CD14-positive monocyte (primary cell): ENCODE results near the gene IL33. TPM values are rescaled to one million over a fixed set of nuclear protein-coding genes. Genes with fewer than 3 reads are reported as not detected.

Experiments used
- DNase-seq, 3 donors: peaks; one replicate each; pipeline ENCODE4 v3.0.0-alpha.2; 2011 to 2022
- H2AFZ ChIP-seq: 2 replicates; pipeline ENCODE4 v1.6.0; 2012; ENCODE audit warnings: mild to moderate bottlenecking, low read depth, low read length, inconsistent platforms; ENCODE audit not compliant: insufficient read depth, poor library complexity, severe bottlenecking
- H3K27ac ChIP-seq, 2 donors: 1 replicate in 1 of 2; 2 replicates in 1 of 2; pipeline ENCODE4 v1.5.1; 2012 to 2013; ENCODE audit warnings: low read length in 2 of 2, control low read depth in 1 of 2, inconsistent platforms in 1 of 2, low read depth in 1 of 2, mild to moderate bottlenecking in 1 of 2
- H3K27me3 ChIP-seq, 2 donors: one replicate each; pipeline versions ENCODE4 v1.6.0 to v1.6.1; 2011 to 2013; ENCODE audit warnings: low read length in 2 of 2; ENCODE audit not compliant: control insufficient read depth in 2 of 2, insufficient read depth in 2 of 2
- H3K36me3 ChIP-seq, 2 donors: replicated peaks in 1 of 2; 1 replicate in 1 of 2; 2 replicates in 1 of 2; pipeline versions ENCODE4 v1.5.1 to v1.6.1; 2012 to 2013; ENCODE audit warnings: low read length in 2 of 2, control low read depth in 1 of 2, inconsistent platforms in 1 of 2, mild to moderate bottlenecking in 1 of 2; ENCODE audit not compliant: insufficient read depth in 2 of 2, control insufficient read depth in 1 of 2
- H3K4me1 ChIP-seq, 2 donors: 1 replicate in 1 of 2; 2 replicates in 1 of 2; pipeline versions ENCODE4 v1.5.1 to v1.6.1; 2012 to 2013; ENCODE audit warnings: low read length in 2 of 2, control low read depth in 1 of 2, inconsistent platforms in 1 of 2, mild to moderate bottlenecking in 1 of 2, moderate library complexity in 1 of 2; ENCODE audit not compliant: insufficient read depth in 2 of 2, control insufficient read depth in 1 of 2
- H3K4me2 ChIP-seq: replicated peaks from 2 replicates; pipeline ENCODE3; 2012; ENCODE audit warnings: low read length, moderate library complexity, mild to moderate bottlenecking; ENCODE audit not compliant: poor library complexity, severe bottlenecking; ENCODE audit errors: extremely low read depth
- H3K4me3 ChIP-seq, 3 experiments: fragments of 200-600 bp in 1 of 3; sonication (generic) in 1 of 3; replicated peaks in 1 of 3; 1 replicate in 2 of 3; 2 replicates in 1 of 3; pipeline ENCODE4 v1.5.1; 2011 to 2013; ENCODE audit warnings: low read length in 3 of 3, mild to moderate bottlenecking in 3 of 3, control low read depth in 2 of 3, low read depth in 2 of 3, inconsistent platforms in 1 of 3, moderate library complexity in 1 of 3
- H3K79me2 ChIP-seq: 2 replicates; pipeline ENCODE4 v1.6.0; 2012; ENCODE audit warnings: mild to moderate bottlenecking, control low read depth, inconsistent platforms, low read length, moderate library complexity; ENCODE audit not compliant: insufficient read depth
- H3K9ac ChIP-seq: 2 replicates; pipeline ENCODE4 v1.6.0; 2017; ENCODE audit warnings: low read length, mild to moderate bottlenecking; ENCODE audit not compliant: insufficient read depth, poor library complexity, severe bottlenecking
- H3K9me3 ChIP-seq, 2 donors: replicated peaks in 1 of 2; 1 replicate in 1 of 2; 2 replicates in 1 of 2; pipeline versions ENCODE4 v1.5.1 to v1.6.1; 2012 to 2013; ENCODE audit warnings: low read length in 2 of 2, control low read depth in 1 of 2; ENCODE audit not compliant: control insufficient read depth in 1 of 2, insufficient read depth in 1 of 2
- H4K20me1 ChIP-seq: 2 replicates; pipeline ENCODE4 v1.6.0; 2012; ENCODE audit warnings: mild to moderate bottlenecking, low read length, control low read depth, moderate library complexity; ENCODE audit not compliant: insufficient read depth
- H3K27ac Mint-ChIP-seq, 7 donors: one replicate each; pipeline ENCODE4 v1.8.0; 2020; ENCODE audit warnings: mild to moderate bottlenecking in 7 of 7, mixed read lengths in 7 of 7, moderate library complexity in 6 of 7, inconsistent platforms in 2 of 7
- H3K27me3 Mint-ChIP-seq, 3 donors: one replicate each; pipeline ENCODE4 v1.8.0; 2021 to 2022; ENCODE audit warnings: low read depth in 3 of 3, mild to moderate bottlenecking in 3 of 3, mixed read lengths in 3 of 3, moderate library complexity in 3 of 3, inconsistent platforms in 1 of 3
- H3K36me3 Mint-ChIP-seq, 2 donors: one replicate each; pipeline ENCODE4 v1.8.0; 2020; ENCODE audit warnings: mixed read lengths in 2 of 2, inconsistent platforms in 1 of 2, mild to moderate bottlenecking in 1 of 2
- H3K4me1 Mint-ChIP-seq: one replicate; pipeline ENCODE4 v1.8.0; 2020; ENCODE audit warnings: mild to moderate bottlenecking, mixed read lengths
- H3K4me3 Mint-ChIP-seq, 2 donors: one replicate each; pipeline ENCODE4 v1.8.0; 2020; ENCODE audit warnings: mild to moderate bottlenecking in 2 of 2, mixed read lengths in 2 of 2, moderate library complexity in 1 of 2
- H3K9me3 Mint-ChIP-seq, 7 donors: one replicate each; pipeline ENCODE4 v1.8.0; 2020 to 2022; ENCODE audit warnings: mixed read lengths in 7 of 7, mild to moderate bottlenecking in 6 of 7, moderate library complexity in 6 of 7, inconsistent platforms in 2 of 7
- CTCF ChIP-seq: fragments of 200-600 bp; IDR thresholded peaks from one replicate; pipeline ENCODE4 v1.8.0; 2022; ENCODE audit warnings: antibody characterized with exemption, mild to moderate bottlenecking
- WGBS: methylation state at CpG from one replicate; pipeline ENCODE4 v1.1.5; 2013; ENCODE audit warnings: missing lambda C conversion rate; ENCODE audit not compliant: insufficient coverage; 5-methylcytosine and 5-hydroxymethylcytosine counted together
- intact Hi-C, 2 donors: fragments of 100-400 bp; cut with micrococcal nuclease; formaldehyde crosslinking; loops; one replicate each; pipeline versions ENCODE4 v1.15.0 to v1.15.1; 2023
- polyA plus RNA-seq, 3 donors: library from polyadenylated mRNA; depleted of rRNA in 1 of 3; unstranded in 2 of 3; stranded (reverse) in 1 of 3; fragments of 300-500 nt in 2 of 3; fragments of >200 nt in 1 of 3; fragmentation: Illumina TruSeq in 2 of 3; gene quantifications; 1 replicate in 2 of 3; 2 replicates in 1 of 3; pipeline ENCODE4 v1.2.3, GENCODE V29; 2012 to 2021

IL33 gene
- polyA plus RNA-seq, 3 donors: not detected

GRCh38 chr9:6224393-6225154, 9.0 kb downstream of the IL33 start:
- H3K4me2 ChIP-seq: no peak overlapping the region
- H4K20me1 ChIP-seq: no peaks in the 10 kb centered on the region
- H2AFZ ChIP-seq: no peak overlapping the region
- no peaks in the 10 kb centered on the region for H3K27me3 ChIP-seq
- H3K27me3 Mint-ChIP-seq: peaks cover 3 to 8% (median 5%) of the 10 kb centered on the region in 3 donors
- H3K27ac Mint-ChIP-seq: no peak overlapping the region
- no peaks in the 10 kb centered on the region for H3K4me1 Mint-ChIP-seq
- no peak overlapping the region for H3K9ac ChIP-seq
- no peaks in the 10 kb centered on the region for H3K4me1 ChIP-seq
- H3K4me3 ChIP-seq: no peak overlapping the region
- TF ChIP-seq CTCF: no peak
- no CpG with 5 or more reads among the region's 1 CpG for WGBS
- no peaks in the 10 kb centered on the region for H3K36me3 Mint-ChIP-seq
- no peak overlapping the region for H3K4me3 Mint-ChIP-seq
- H3K79me2 ChIP-seq: no peaks in the 10 kb centered on the region
- peaks cover 0 to 2% (median 0%) of the 10 kb centered on the region in 7 donors for H3K9me3 Mint-ChIP-seq
- no peaks in the 10 kb centered on the region for H3K36me3 ChIP-seq
- H3K27ac ChIP-seq: no peak overlapping the region
- no peak for DNase-seq
- intact Hi-C loops: no loop called here
- no peaks in the 10 kb centered on the region for H3K9me3 ChIP-seq

GRCh38 chr9:6226696-6227095, 11.1 kb downstream of the IL33 start:
- Histone ChIP-seq H2AFZ (no peak overlapping the region), H3K9me3 (no peaks in the 10 kb centered on the region), H4K20me1 (no peaks in the 10 kb centered on the region), H3K4me2 (no peak overlapping the region), H3K9ac (no peak overlapping the region), H3K79me2 (no peaks in the 10 kb centered on the region), H3K36me3 (no peaks in the 10 kb centered on the region), H3K4me1 (no peaks in the 10 kb centered on the region), H3K27ac (no peak overlapping the region), H3K4me3 (no peak overlapping the region), H3K27me3 (no peaks in the 10 kb centered on the region)
- H3K36me3 Mint-ChIP-seq: no peaks in the 10 kb centered on the region
- peaks cover 2 to 6% (median 5%) of the 10 kb centered on the region in 3 donors for H3K27me3 Mint-ChIP-seq
- intact Hi-C loops: no loop called here
- WGBS: 14% methylated on average over 1 of the region's 1 CpG
- H3K4me1 Mint-ChIP-seq: no peaks in the 10 kb centered on the region
- H3K27ac Mint-ChIP-seq: no peak overlapping the region
- H3K4me3 Mint-ChIP-seq: no peak overlapping the region
- TF ChIP-seq CTCF: no peak
- peaks cover 0 to 2% (median 0%) of the 10 kb centered on the region in 7 donors for H3K9me3 Mint-ChIP-seq
- no peak for DNase-seq
